NCI-H146 treated with DMSO at 0.1 percent for 48 hours (cell line): ENCODE results near the gene KLHL35.

Source experiments
- DNase-seq: peaks from one replicate; lab custom pipeline; 2025; ENCODE audit not compliant: unreplicated experiment; lab: John Stamatoyannopoulos, UW

KLHL35 gene

GRCh38 chr11:75442161-75442885, 9.3 kb upstream of the KLHL35 start:
- DNase-seq: no peak

GRCh38 chr11:75441804-75442132, 8.8 kb upstream of the KLHL35 start:
- no peak for DNase-seq

- no peak for DNase-seq
Observed at GRCh38 chr11:75440960-75441803, 8.2 kb upstream of the KLHL35 start.

- DNase-seq: no peak
Observed at GRCh38 chr11:75439495-75440120, 6.6 kb upstream of the KLHL35 start.

- no peak for DNase-seq
Observed at GRCh38 chr11:75439026-75439425, 6.0 kb upstream of the KLHL35 start.

DNA sequence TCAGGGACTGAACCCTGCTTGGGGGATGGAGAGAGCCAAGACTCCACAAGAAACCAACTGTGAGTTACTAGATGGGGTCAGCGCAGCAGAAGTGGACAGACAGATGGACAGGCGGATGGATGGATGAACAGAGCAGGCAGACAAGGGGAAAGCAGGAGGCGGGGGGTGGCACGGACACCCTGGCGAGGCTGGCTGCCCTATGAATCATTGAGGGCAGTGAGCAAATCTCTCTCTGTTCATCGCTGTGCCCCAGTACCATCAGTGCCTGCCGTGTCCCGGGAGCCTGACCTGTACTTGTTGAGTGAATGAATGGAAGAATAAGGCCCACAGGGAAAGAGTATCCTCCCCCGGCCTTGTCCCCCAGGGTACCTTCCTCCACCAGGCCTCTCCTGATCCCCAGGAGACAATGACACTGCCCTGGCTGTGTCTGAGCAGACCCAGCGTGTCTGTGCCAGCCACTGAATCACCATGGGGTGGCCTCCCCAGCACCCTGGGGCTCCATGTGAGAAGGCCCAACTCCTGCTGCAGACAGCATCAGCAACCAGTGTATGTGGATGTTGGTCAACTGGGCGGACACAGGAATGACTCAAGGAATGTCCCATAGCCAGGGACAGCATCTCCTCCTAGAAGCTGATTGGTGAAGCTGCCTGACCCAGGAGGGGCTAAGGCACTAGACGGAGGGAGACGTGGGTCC, 5.1 kb upstream of the KLHL35 start:
- DNase-seq: no peak

- DNase-seq: no peak
Observed at GRCh38 chr11:75436806-75437205, 3.8 kb upstream of the KLHL35 start.

DNA sequence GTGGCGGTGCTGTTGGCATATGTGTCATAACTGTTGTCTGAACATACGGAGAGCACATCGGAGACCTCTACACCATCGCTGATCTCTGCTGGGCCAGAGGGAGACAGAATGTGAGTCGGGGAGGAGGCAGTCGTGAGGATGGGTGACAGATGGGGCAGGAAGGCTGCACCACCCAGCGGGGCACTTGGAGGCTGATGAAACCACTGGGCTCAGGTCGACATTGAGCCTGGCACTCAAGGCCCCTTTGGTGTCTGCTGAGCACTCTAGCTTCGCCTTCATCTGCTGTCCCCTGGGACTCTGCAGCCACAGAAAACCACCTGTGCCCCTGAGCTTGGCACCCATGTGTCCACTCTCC, 2.5 kb upstream of the KLHL35 start:
- DNase-seq: no peak

DNA sequence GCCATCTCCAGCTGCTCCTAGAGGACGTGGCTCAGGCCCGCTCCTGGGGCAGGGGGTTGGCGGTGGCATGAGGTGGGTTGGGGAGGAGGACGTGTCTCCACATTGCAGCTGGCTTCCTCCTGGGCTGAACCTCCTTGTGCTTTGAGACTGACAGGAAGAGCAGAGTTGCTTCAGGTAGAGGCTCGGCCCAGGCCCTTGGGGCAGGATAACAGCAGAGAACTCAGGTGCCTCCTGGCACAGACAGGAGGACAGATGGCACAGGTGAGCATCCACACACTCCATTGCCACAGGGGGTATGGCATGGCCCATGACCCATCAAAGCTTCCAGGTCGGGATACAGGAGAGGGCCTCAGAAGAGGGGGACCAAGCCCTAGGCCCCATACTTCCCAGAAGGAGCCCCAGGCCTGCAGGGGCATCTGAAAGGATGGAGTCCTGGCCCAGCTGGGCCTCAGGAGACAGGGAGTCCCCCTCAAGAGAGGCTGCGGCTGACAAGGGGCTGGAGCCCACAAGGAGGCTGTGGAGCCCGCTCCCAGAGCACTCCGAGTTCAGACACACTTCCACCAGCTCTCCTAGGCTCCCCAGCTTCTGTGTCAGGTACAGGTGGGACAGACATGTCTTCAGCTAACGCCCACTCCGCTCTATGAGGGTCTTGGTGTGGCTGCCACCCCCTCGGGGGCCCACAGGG, 2.0 kb upstream of the KLHL35 start:
- no peak for DNase-seq

GRCh38 chr11:75434051-75434450, 1.0 kb upstream of the KLHL35 start:
- DNase-seq: no peak

GRCh38 chr11:75433443-75433842, 440 bp upstream of the KLHL35 start:
- no peak for DNase-seq

DNA sequence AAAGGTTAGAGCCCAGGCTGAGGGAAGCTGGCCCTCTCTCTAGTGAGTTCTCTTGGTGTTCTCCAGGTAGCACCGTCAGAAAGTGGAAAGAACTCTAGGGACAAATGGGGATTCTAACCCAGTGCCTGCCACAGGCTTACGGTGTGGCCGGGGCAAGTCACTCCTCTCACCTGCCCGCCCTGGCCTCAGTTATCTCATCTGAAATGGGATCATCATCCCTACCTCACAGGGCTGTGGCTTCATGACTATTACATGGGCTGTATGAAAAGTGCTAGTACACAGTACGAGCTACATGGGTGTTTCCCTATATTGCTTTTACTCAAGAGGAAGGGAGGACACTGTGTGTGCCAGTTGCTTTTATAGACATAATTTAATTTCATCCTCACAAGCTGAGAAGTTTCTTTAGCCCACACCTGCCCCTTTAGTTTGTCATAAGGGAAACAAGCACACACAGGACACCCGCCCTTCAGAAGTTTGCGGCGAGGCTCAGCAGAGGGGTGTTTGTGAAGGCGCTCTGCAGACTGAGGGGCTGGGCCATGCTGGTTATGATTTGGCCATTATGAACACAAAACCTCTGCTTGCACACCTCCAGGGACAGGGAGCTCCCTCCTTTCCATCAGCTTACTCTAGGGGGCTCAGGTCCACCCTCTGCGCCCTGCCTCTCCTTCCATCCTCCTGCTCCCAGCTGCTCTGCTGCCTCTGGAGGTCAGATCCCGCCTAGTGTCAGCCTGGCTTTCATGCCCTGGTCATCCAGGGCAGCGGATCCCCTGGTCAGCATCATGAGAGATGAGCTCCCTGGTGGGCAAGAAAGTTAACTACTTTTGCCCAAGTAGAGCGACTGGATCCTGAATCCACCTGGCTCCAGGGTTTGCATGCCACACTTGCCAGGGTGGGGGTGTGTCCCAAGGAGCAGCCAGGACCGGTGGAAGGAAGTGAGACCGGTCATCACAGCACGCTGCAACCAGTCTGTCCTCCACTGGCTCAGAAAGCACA, 1.2 kb downstream of the KLHL35 start:
- DNase-seq: no peak

GRCh38 chr11:75430714-75431532, 2.1 kb downstream of the KLHL35 start:
- peak; percentile 44 for DNase-seq

- peak; percentile 39 for DNase-seq
Observed at GRCh38 chr11:75429902-75430713, 2.9 kb downstream of the KLHL35 start.

- DNase-seq: no peak
Observed at GRCh38 chr11:75429641-75429901, 3.4 kb downstream of the KLHL35 start.

DNA sequence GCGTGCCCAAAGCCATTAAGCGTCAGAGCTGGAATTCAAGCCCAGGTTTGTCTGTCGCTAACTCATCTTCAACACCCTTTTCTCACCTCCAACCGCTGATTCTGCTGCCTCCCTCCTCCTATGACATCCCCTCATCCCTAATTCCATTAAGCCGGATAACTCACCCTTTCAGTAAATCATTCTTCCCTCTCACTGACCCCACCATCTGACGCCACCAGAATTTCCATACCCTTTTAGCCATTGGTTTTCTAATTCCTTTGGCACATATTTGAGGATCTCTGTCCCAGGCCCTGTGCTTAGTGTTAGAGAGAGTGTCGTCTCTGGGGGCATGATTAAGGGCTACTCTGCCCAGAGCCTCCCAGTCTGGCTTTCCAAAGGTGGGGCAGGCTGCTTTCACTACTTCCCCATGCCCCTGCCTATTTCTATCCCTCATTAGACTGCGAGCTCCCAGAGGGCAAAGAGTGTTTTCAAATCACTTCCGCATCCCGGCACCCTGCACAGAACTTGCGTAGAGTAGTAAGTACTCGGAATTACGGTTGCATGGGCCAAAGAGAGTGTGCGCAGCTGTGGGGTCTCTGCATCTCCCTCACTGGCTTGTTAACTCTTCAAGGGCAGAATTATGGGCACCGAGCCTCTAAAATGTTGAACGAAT, 3.9 kb downstream of the KLHL35 start:
- DNase-seq: no peak

- no peak for DNase-seq
Observed at GRCh38 chr11:75428281-75428724, 4.7 kb downstream of the KLHL35 start.

DNA sequence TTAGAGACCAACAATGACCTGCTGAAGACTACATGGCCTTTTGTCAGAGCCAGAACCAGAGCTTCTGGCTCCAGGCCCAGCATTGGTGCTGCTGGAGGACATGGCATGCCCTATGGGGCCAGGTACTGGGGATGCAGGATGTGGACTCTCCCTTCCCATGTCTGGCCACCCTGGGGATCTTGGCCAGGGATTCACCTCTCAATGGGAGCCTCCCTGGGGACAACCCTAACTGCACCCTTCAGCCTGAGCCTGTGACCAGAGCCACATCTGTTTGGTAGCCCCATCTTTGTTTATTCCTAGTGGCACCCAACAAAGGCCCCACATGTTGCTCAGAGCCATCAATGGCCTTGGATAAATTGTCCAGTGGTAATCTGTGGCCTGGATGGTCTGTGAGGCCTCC, 5.8 kb downstream of the KLHL35 start:
- no peak for DNase-seq
